GM18517 (cell line): ENCODE data around the gene RHCE.
"Not testable (repeated sequence)": the region's sequence is repeated elsewhere in the genome, so short reads cannot be mapped to it uniquely, and the experiment has no call there.

Source experiments
- ATAC-seq: cut with Tn5 transposase; IDR thresholded peaks from one replicate; pipeline ENCODE4 v1.9.1; 2021; ENCODE audit warnings: mild to moderate bottlenecking, moderate library complexity; ENCODE audit not compliant: unreplicated experiment

RHCE gene

DNA sequence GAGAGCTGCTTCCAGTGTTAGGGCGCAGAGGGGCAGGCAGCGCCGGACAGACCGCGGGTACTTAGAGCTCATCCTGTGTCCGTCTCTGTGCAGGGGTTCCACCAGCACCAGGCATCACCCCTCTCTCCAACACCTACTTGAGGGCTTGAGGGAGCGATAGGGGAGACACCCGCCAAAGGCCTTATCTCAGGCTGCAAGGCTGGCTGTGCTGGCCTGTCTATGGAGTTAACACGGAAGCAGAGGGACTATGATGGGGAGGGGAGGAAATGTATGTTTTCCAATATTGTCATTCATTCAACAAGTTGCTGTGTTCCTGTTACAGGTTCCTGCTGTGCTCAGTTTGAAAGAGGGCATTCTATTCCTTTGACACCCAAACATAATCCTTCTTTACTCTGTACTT lies at the start of gene RHCE:
Gene RHCE, minus strand, starts transcription at position 111 of the 400 bp plus-strand sequence. Its CDS starts 39 bp downstream, at position 72.
- not testable (repeated sequence) for ATAC-seq

DNA sequence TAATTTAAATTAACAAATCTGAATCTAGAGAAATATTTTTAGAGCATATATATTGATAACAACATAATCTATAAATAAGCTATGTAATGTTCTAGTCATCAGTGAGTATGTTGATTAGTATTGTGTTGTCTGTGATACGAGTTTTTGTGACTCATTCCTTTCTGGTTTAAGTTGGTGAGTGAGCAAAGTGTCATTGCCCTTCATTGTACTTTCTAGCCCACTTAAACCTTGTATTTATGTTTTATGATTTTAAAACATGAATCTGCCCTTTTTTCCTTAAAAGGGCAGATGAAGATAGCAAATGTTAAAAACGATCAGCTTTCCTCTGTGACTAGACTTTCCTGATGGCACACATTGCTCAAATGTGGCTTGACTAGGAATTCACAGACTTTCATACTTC lies 48.6 kb upstream of the RHCE start:
- no peak for ATAC-seq

DNA sequence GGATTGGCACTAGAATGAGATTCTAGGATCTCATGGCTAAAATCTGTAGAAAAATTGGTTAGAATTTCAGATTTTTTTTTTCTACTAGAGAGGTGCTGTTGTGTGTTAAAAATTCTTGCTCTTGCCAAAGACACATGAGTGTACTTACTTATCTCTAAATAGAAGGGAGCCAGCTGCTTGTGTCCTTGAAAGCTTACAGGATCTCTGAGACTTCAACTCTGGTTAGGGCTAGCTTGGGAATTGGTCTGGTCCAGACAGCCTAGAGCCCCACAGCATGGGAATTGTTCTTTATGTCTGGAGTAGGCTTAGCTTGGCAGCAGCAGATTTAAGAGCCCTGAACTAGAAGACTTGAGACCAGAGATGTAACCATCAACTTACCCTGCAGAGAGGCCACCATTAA lies 47.4 kb upstream of the RHCE start:
- ATAC-seq = no peak

DNA sequence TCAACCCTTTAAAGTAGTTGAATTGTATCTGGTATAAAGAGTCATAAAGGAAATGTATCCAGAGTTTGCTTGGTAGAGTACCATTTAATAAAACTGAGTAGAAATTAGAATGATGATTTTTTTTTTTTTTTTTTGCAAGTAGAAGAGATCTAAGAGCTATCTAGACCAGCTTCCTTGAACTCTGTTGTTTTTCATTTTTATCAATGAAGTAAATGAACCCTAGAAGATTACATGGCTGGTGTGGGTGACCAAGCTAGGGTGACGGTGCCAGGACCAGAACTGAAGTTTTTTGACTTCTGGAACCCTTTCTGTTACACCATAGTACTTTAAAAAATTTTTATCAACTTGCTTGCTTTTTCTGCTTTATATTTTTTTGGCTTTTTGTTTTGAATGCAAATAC lies 47.0 kb upstream of the RHCE start:
- no peak for ATAC-seq

DNA sequence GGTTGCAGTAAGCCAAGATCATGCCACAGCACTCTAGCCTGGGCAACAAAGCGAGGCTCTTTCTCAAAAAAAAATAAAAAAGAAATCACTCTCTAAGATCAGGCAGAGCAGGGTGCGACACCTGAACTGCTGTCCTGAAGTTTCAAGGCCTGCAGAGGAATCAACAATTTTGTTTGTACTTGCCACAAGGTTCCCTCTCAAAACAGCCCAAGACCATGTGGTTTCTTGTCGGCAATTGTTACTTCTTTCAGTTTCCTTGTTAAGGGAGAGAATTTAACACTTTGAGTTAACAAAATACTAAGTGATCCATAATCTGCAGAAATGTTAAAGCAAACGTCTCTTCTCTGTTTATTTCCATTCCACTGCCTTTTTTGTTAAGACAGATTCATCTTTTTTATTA lies 46.6 kb upstream of the RHCE start:
- ATAC-seq = no peak

DNA sequence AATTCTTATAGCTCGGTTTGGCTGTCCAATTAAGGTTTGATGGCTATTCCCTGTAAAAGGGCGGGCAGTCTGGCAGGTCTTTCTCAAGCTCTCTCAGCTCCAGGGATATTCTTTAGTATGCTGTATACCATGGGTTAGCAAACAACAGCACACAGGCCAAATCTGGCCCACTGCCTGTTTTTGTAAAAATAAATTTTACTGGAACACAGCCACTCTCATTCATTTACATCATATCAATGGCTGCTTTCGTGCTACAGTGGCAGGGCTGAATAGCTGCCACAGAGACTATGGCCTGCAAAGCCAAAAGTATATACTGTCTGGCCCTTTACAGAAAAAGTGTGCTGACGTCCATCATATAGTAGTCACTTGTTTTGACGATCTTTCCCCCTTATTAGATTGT lies 42.1 kb upstream of the RHCE start:
- no peak for ATAC-seq

DNA sequence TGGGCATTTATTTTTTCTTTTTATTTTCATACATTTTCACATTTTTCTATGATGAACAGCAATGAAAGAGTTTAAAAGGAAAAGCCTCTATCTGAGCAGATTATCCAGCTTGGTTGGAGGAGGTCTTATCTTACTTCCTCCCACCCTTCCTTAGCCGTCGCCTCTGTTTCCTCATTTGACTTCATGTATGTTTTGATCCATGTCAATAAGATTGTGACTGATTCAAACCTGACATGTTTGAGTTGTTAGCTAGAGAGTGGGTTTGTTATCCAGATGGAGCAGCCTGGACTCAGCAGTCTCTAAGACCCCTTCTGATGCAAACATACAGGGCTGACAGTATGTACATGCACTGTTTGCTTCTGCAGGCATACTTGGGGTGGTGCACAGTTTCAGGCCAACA lies 41.2 kb upstream of the RHCE start:
- ATAC-seq = no peak

DNA sequence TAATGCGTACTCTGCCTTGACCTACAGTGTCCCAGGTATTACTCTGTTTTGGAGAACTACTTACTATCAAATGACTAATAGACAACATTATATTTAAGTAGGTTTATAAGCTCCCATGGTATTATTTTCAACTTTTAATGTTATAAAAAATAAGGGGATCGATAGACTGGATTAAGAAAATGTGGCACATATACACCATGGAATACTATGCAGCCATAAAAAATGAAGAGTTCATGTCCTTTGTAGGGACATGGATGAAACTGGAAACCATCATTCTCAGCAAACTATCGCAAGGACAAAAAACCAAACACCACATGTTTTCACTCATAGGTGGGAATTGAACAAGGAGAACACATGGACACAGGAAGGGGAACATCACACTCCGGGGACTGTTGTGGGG lies 40.2 kb upstream of the RHCE start:
- not testable (repeated sequence) for ATAC-seq

DNA sequence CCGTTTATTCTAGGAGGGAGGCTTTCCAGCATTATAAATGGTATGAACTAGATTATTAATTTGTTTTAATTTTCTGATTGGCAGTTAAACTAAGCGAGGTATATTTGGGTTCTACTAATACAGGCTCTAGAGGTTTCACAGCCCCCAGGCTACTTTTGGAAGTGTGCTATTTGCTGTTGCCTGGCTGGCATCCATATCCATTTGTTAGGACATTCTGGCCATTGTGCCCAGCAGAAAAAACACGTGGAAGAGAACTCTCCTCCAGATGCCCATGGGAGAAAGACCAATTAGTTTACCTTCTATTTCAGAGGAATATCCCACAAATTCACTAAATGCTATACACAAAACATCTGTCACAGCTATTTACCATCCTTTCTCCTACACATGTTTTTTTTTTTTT lies 39.4 kb upstream of the RHCE start:
- ATAC-seq = no peak

DNA sequence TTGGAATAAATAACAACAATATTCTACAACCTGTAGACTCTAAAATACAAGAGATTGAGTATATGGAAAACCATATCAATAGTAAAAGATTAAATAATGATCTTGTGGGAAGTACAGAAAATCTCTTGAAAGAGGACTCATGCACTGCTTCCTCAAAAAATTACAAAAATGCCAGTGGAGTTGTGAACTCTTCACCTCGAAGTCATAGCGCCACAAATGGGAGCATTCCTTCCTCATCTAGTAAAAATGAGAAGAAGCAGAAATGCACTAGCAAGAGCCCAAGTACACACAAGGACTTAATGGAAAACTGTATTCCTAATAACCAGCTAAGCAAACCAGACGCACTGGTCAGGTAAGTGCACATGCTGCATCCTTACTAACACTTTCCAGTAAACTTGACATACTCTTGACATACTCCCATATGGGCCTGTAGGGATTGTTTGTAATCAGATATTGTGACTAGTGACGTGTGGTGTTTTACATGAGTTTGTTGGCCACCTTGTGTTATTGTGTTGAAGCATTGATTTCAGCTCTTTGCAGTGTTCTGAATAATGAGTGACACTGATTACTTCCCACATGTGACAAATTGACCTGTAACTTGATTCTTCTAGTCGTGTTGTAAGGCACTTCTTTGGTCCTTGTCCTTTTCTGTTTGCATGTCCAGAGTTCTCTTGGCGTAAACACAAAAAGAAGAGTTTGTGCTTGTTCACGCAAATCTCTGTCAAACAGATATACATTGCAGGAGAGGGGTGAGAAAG lies 38.1 kb upstream of the RHCE start:
- no peak for ATAC-seq

DNA sequence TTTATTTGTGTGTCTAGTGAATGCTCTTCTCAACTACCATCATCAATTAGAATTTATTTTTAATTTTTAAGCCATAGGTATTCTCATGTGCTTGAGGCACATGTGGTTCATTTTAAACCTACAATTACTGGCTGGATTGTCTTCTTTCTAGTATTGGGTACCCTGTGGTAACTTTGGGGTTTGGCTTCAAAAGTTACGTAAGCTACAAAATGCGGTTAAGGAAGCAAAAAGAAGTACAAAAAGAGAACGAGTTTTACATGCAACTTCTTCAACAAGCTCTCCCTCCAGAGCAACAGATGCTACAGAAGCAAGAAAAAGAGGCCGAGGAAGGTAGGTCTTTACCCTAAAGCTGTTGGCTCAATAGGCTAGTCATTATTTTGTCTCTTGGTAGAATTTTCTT lies 35.9 kb upstream of the RHCE start:
- no peak for ATAC-seq

DNA sequence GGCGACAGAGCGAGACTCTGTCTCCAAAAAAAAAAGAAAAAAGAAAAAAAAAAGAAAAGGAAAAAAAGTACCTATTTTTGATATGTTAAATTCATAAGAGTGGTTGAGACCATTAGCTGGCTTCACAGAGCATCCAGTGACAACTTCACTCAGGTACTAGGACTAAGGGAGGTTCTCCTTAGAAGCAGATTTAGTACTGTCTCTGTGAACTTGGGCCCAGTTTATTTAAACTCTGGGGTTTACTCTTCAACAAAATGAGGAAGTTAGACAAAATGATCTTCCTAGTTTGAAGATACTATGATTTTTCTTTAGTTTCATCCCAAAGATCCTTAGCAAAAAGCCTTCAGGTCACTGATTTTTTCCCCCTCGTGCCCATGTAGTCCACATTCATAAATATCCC lies 31.3 kb upstream of the RHCE start:
- ATAC-seq = no peak

DNA sequence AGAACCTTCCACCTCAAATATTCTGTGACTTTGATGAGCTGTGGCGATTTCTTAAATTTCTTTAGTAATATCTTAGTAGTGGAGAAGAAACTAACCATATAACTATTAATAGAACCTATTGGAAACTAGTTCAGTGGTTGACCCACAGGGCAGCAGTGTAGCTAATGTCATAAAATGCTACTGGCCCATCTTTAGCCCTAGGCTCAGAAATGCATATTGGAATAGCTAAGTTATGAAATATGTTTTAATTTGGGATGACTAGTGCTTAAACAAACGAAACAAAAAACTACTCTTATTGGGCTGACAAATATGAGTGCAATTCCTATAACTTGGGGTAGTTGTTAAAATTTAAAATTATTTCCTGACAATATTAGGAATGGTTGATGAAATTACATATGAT lies 30.3 kb upstream of the RHCE start:
- ATAC-seq = no peak

DNA sequence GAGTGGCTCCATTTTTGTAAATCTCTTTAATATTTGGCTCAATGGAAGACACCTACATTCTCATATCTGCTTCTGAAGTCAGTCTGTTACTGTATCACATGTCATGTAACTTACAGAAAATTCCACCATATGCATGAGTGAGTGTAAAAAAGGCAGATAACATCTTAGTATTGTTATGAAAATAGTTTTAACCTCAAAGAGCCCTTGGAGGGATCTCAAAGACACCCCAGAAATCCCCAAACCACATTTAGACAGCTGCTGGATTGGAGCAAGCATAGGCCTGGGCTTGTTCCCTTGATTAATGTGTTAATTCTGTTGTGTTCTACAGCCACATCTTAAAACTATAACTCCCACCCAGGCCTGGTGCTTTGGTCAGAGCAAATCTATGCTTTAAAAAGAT lies 26.9 kb upstream of the RHCE start:
- no peak for ATAC-seq

DNA sequence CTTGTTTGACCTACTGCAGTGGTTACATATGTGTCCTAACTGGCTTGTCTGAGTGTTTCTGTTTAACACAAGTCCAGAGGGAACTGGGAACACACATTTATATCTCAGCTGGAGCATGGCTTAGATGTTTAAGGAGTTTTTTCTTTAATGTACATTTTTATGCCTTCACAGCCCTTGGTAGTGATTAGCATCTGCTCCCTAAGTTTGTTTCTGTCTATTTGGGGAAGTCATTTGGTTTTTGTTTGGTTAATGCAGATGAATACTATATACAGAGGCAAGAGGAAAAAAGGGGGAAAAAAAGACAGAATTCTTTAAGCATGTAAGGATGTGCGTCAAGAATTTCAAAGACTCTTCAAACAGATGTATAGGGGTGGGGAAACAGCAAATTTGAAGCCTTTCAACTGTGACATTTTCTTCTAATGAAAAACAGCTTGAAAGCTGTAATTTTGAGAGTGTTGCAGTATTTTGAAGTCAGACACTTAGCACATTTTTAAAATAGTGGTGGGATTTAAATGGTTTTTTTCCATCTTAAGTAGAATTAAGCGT lies 25.4 kb upstream of the RHCE start:
- ATAC-seq = no peak

DNA sequence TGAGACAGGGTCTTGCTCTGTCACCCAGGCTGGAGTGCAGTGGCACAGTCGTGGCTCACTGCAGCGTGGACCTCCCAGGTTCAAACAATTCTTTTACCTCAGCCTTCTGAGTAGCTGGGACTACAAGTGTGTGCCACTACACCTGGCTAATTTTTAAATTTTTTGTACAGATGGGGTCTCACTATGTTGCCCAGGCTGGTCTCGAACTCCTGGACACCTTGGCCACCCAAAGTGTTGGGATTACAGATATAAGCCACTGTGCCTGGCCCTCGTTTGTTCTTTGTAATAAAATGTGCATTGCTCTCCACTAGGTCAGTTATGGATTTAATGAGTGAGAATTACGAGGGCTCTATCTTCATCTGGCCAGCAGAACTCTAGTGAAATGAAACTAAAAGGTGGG lies 24.0 kb upstream of the RHCE start:
- ATAC-seq = not testable (repeated sequence)

DNA sequence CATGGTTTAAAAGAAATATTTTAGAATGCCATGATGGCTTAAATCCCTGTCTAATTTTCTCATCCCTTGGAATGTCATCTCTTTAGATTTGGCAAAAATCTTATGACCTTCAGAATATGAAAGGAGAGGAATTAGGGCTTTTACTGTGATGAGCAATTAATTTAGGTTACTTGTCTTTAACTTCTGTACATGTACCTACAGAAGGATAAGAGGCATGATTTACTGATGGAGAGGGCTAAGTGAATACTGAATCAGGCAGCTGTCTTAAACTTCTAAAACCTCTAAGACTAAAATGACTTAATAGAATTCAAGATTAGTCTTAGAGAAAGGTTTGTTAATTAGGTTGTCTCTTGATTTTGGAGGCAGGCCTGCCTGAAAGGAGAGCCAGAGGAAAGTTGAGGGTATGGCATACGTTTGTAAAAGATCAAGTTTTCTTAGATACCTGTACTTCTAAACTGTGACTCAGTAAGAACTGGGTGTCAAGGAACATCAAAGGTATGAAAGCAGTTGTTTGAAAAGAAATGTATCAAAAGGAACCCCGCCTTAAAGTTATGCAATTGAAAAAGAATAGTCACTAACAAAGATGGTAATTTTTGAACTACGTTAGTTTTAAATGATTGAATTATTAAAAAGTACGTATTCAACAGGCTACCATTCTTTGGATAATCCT lies 22.5 kb upstream of the RHCE start:
- ATAC-seq = no peak

DNA sequence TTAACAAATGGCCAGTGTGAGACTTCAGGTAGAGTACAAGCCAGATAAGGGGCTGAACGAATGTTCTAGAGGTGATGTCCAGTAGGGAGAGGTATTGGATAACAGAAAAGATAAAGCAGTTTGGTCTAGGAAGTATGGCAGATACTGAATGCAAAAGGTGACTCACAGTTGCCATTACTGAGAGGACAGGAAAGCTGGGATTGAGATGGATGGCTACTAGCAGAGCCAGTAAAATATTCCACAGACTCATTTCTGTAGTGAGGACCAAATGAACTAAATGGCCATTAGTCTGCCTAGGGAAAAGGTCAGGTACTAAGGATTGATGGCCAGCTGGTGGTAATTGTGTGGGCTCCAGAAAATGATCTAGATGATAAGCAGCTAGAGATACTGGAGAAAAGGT lies 21.6 kb upstream of the RHCE start:
- ATAC-seq = no peak

DNA sequence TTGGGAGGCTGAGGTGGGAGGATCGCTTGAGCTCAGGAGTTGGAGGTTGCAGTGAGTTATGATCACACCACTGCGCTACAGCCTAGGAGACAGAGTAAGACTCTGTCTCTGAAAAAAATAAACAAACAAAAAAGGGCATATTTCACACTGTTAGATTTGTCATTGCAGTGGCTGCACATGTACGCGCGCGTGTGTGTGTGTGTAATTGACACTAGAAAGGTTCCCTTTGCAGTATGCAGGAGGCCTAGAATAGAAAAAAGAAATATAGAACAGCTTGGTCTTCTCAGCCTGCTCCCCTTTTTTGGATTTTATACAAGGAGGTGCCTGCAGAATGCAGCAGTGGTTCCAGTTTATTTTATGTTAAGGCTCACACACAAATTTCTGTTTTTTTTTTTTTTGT lies 18.7 kb upstream of the RHCE start:
- no peak for ATAC-seq

DNA sequence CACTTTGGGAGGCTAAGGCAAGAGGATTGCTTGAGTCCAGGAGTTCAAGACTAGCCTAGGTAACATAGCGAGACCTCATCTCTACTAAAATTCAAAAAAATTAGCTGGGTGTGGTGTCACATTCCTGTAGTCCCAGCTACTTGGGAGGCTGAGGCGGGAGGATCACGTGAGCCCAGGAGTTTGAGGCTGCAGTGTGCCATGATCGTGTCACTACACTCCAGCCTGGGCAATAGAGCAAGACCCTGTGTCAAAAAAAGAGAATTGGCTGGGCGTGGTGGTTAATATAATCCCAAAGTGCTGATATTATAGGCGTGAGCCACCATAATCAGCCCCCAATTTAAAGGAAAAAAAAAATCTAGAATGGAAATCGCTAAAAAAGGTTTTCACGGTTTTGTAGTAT lies 17.0 kb upstream of the RHCE start:
- no peak for ATAC-seq

DNA sequence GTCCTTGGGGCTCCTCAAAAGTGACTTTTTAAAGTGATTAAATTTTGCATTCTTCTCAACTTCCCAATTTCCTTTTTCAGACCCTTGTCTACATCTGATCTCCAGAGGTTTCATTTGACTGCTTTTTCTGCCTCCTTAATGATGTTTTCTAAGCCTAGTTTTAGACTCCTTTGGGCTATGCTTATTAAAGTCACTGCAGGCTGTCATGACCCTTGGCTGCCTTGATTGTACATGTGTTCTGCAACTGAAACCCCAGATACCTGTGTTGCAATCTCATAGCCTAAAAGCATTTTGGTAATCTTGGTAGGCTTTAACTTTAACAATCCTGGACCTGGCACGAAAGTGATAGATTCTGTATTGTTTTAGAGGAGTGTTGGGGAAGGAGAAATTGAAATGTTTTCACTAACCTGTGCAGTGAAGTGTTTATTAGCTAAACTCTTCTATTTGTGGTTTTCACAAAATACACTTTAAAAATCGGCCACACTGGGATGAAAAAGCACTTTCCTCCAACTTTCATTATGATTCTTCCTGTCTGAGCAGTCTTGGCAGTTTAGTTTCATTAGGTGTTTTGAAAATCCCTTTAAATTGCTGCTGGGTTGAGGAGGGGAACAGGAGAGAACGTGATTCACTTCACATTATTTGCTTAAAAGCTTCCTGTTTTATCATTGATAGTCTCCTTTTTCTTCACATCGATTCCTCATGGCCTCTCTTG lies 14.9 kb upstream of the RHCE start:
- no peak for ATAC-seq
